OCI-LY7 (cell line): ENCODE results near the gene DNAJC27. TPM values are rescaled to one million over a fixed set of nuclear protein-coding genes. Genes with fewer than 3 reads are reported as not detected.

ENCODE experiments used
- BruUV-seq: library from RNA; stranded (reverse); fragments of 400-500 nt; replicated peaks from 2 replicates; lab custom pipeline; 2021; lab: Mats Ljungman, UMichigan
- CTCF ChIA-PET: fragments of 300-600 bp; sonication (Branson Sonifier 250); formaldehyde crosslinking; loops from one replicate; lab custom pipeline; 2022; ENCODE audit warnings: antibody characterized with exemption; ENCODE audit not compliant: unreplicated experiment; lab: Charles Lee
- POLR2A ChIA-PET: fragments of 300-600 bp; sonication (Branson Sonifier 250); formaldehyde crosslinking; loops from one replicate; lab custom pipeline; 2022; ENCODE audit warnings: antibody characterized with exemption; lab: Charles Lee
- DNase-seq: peaks from one replicate; pipeline ENCODE4 v3.0.0-alpha.2; 2015; ENCODE audit warnings: low spot score
- H2AFZ ChIP-seq: fragments of 200-600 bp; sonication (generic), shearing (Covaris generic); 2 replicates; pipeline ENCODE4 v1.6.1; 2014; ENCODE audit warnings: mild to moderate bottlenecking, antibody characterized with exemption, low read length, moderate library complexity
- H3K27ac ChIP-seq: fragments of 200-600 bp; sonication (generic); 2 replicates; pipeline ENCODE4 v1.5.1; 2014; ENCODE audit warnings: mixed run types, low read depth, mild to moderate bottlenecking, moderate library complexity, low read length, inconsistent platforms; ENCODE audit not compliant: poor library complexity, severe bottlenecking
- H3K36me3 ChIP-seq: fragments of 200-600 bp; sonication (generic); 2 replicates; pipeline ENCODE4 v1.6.1; 2014; ENCODE audit warnings: mild to moderate bottlenecking, antibody characterized with exemption, low read length, moderate library complexity, mixed read lengths; ENCODE audit not compliant: insufficient read depth
- H3K4me1 ChIP-seq: fragments of 200-600 bp; sonication (generic); 2 replicates; pipeline ENCODE4 v1.5.1; 2014; ENCODE audit warnings: mild to moderate bottlenecking, low read length; ENCODE audit not compliant: insufficient read depth, poor library complexity, severe bottlenecking
- H3K4me2 ChIP-seq: fragments of 200-600 bp; sonication (generic); 2 replicates; pipeline ENCODE4 v1.6.1; 2014; ENCODE audit warnings: mild to moderate bottlenecking, low read length
- H3K4me3 ChIP-seq: fragments of 200-600 bp; sonication (generic); 2 replicates; pipeline ENCODE4 v1.5.1; 2014; ENCODE audit warnings: mild to moderate bottlenecking, low read depth, low read length; ENCODE audit not compliant: poor library complexity, severe bottlenecking
- H3K79me2 ChIP-seq: fragments of 200-600 bp; sonication (generic); 2 replicates; pipeline ENCODE4 v1.6.1; 2016; ENCODE audit warnings: low read depth, mild to moderate bottlenecking, low read length, moderate library complexity, mixed read lengths; ENCODE audit not compliant: insufficient read depth
- H3K9me2 ChIP-seq: fragments of 200-600 bp; sonication (generic); 2 replicates; pipeline ENCODE4 v1.6.1; 2016; ENCODE audit warnings: mild to moderate bottlenecking, low read length, mixed read lengths; ENCODE audit not compliant: insufficient read depth
- H3K9me3 ChIP-seq: fragments of 200-600 bp; sonication (generic); 2 replicates; pipeline ENCODE4 v1.6.1; 2014; ENCODE audit warnings: mild to moderate bottlenecking, mixed run types, low read length, mixed read lengths
- H4K20me1 ChIP-seq: fragments of 200-600 bp; sonication (generic); 2 replicates; pipeline ENCODE4 v1.6.1; 2014; ENCODE audit warnings: mild to moderate bottlenecking, antibody characterized with exemption, low read length, moderate library complexity, mixed read lengths; ENCODE audit not compliant: insufficient read depth
- EZH2phosphoT487 ChIP-seq: fragments of 200-600 bp; sonication (generic); IDR thresholded peaks from 2 replicates; pipeline ENCODE4 v1.6.1; 2018; ENCODE audit warnings: low read depth, borderline replicate concordance, mild to moderate bottlenecking, mixed run types, antibody characterized with exemption, low read length, moderate library complexity, mixed read lengths
- intact Hi-C: fragments of 100-400 bp; cut with micrococcal nuclease; formaldehyde crosslinking; loops from one replicate; pipeline ENCODE4 v1.10.0; 2022; ENCODE audit not compliant: unreplicated experiment
- total RNA-seq, 2 experiments: library from RNA; depleted of rRNA in 1 of 2; stranded (reverse); fragments of >200 nt in 1 of 2; shearing (Covaris generic) in 1 of 2; gene quantifications; 2 replicates each; pipeline ENCODE4 v1.2.3, GENCODE V29; 2014 to 2022
- TF ChIP-seq, protein P1 (sequence below): fragments of 200-600 bp; sonication (generic); conservative IDR thresholded peaks from 2 replicates; pipeline ENCODE4 v1.5.1; 2014; ENCODE audit warnings: mild to moderate bottlenecking, antibody characterized with exemption, low read length, moderate library complexity, mixed read lengths

The DNAJC27 gene
- total RNA-seq, 2 experiments from 2014 or later = 3.6 to 6.6 TPM

DNA sequence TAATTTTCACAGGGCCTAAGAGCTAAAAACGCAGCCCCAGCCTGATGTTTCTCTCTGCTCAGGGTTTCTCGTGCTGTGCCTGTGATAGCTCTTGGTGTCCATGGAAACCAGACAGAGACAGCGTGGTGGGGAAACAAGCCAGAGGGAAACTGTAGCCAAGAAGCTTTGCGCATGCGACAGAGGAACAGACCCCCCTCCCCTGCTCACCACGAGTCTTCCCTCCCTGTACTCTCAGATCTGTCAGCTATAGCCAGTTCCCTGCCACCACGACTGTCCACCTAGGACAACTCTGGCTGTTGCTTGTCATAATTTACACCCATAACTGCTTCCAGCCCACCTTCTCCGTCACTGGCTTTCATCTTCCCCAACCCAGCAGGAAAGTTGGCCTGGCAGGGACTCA, 13.2 kb upstream of the DNAJC27 start:
- H2AFZ ChIP-seq = no peak overlapping the region
- intact Hi-C loops = no loop called here
- H3K4me3 ChIP-seq = no peak overlapping the region
- no TSS peak for BruUV-seq
- H3K27ac ChIP-seq = no peak overlapping the region
- no peak for DNase-seq
- no peak for TF ChIP-seq EZH2phosphoT487
- TF ChIP-seq, protein P1, sequence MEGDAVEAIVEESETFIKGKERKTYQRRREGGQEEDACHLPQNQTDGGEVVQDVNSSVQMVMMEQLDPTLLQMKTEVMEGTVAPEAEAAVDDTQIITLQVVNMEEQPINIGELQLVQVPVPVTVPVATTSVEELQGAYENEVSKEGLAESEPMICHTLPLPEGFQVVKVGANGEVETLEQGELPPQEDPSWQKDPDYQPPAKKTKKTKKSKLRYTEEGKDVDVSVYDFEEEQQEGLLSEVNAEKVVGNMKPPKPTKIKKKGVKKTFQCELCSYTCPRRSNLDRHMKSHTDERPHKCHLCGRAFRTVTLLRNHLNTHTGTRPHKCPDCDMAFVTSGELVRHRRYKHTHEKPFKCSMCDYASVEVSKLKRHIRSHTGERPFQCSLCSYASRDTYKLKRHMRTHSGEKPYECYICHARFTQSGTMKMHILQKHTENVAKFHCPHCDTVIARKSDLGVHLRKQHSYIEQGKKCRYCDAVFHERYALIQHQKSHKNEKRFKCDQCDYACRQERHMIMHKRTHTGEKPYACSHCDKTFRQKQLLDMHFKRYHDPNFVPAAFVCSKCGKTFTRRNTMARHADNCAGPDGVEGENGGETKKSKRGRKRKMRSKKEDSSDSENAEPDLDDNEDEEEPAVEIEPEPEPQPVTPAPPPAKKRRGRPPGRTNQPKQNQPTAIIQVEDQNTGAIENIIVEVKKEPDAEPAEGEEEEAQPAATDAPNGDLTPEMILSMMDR = no peak
- H3K36me3 ChIP-seq = no peaks in the 10 kb centered on the region
- H4K20me1 ChIP-seq = no peaks in the 10 kb centered on the region
- H3K9me2 ChIP-seq = no peaks in the 10 kb centered on the region
- ChIA-PET POLR2A (no interaction called here), CTCF (no interaction called here)
- H3K9me3 ChIP-seq = no peaks in the 10 kb centered on the region
- H3K4me2 ChIP-seq = no peak overlapping the region
- H3K4me1 ChIP-seq = no peaks in the 10 kb centered on the region
- H3K79me2 ChIP-seq = no peaks in the 10 kb centered on the region

DNA sequence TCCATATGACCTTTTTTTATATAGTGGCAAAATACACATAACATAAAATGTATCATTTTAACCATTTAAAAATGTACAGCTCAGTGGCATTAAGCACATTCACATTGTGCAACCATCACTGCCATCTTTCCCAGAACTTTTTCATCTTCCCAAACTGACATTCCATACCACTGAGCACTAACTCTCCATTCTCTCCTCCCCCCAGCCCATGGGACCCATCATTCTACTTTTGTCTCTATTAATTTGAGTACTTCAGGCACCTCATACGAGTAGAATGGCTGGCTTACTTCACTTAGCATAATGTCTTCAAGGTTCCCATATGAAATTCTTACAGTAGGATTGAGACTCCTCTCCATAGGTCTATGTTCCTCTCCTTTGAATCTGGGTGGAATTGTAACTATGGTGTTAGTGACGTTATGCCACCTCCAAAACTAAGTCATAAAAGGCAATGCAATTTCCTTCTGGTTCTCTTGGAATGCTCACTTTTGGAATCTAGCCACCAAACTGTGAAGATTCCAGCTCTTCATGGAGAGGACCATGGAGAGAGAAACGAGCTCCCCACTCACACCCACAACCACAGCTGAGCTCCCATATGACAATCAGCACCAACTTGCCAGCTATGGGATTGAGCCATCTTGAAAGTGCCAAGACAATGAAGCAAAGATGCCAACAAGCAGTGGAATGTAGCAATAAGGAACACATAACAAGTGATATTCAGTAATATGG, 9.8 kb upstream of the DNAJC27 start:
- Histone ChIP-seq H3K4me1 (peaks cover 9% of the 10 kb centered on the region), H3K79me2 (no peaks in the 10 kb centered on the region), H4K20me1 (no peaks in the 10 kb centered on the region), H3K4me2 (no peak overlapping the region), H2AFZ (no peak overlapping the region), H3K36me3 (no peaks in the 10 kb centered on the region), H3K4me3 (no peak overlapping the region), H3K9me3 (no peaks in the 10 kb centered on the region), H3K27ac (no peak overlapping the region), H3K9me2 (no peaks in the 10 kb centered on the region)
- ChIA-PET POLR2A (no interaction called here), CTCF (no interaction called here)
- no peak for DNase-seq
- TF ChIP-seq, protein P1 = no peak
- no peak for TF ChIP-seq EZH2phosphoT487
- BruUV-seq = no TSS peak
- intact Hi-C loops = no loop called here

DNA sequence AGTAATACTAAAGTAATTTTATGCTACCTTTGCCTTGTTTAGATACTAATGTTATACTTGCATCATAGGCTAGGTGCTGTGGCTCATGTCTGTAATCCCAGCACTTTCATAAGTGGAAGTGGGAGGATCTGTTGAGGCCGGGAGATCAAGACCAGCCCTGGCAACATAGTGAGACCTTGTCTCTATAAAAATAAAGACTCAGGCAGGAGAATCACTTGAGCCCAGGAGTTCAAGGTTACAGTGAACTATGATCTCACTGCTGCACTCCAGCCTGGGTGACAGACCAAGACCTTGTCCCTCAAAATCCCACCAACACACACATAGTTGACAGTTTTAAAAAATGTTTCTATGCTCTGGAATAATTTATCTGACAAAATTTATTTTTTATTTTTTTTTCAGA, 6.9 kb upstream of the DNAJC27 start:
- no peak overlapping the region for H3K4me2 ChIP-seq
- no peak overlapping the region for H3K27ac ChIP-seq
- no peaks in the 10 kb centered on the region for H3K9me3 ChIP-seq
- BruUV-seq = no TSS peak
- H3K9me2 ChIP-seq = no peaks in the 10 kb centered on the region
- H3K79me2 ChIP-seq = no peaks in the 10 kb centered on the region
- no peaks in the 10 kb centered on the region for H3K36me3 ChIP-seq
- POLR2A ChIA-PET = interaction anchor here (0.5 kb wide), 1 partner anchor 24 kb away, joined by 3 read pairs; no protein-coding TSS in a partner anchor
- no peak for DNase-seq
- H2AFZ ChIP-seq = no peak overlapping the region
- intact Hi-C loops = no loop called here
- peaks cover 9% of the 10 kb centered on the region for H3K4me1 ChIP-seq
- H3K4me3 ChIP-seq = no peak overlapping the region
- CTCF ChIA-PET = no interaction called here
- no peaks in the 10 kb centered on the region for H4K20me1 ChIP-seq
- no peak for TF ChIP-seq EZH2phosphoT487
- TF ChIP-seq, protein P1 = no peak
